ENCODE measurements around the gene THAP11. TPM values are rescaled to one million over a fixed set of nuclear protein-coding genes. Genes with fewer than 3 reads are reported as not detected.

Gene THAP11
- total and polyA plus RNA-seq, 4 donors: 18.0 to 24.7 (median 20.0) TPM

DNA sequence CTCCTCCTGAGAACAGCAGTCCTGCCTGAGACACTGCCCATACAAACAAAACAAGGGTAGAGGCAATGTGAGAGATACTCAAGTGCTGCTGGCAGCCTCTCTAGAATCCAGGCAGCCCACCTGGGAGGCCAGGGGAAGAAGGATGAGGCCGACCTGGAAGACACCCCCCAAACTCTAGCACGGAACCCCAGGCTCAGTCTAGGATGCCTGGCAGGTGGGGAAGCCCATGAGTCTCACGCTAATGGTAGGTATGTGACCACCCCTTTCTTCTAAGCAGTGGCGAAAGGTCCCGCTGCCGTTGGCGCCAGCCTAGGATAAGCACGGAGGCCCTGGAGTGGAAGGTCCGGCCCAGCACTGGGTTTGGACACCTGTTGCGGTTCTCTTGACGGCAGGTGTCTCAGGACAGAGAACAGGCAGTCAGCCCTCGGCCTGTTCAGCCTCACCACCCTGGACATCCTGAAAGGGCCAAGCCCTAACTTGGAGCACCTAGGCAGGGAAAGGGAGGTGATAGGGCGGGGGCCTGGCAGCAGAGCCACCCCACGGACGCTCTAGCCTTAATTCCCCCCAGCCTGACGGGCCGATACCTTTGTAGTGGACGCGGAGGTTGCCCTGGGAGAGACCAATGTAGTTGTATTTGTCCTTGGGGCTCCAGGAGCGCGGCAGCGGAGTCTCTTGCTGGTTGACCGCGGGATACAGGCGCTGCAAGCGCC lies 36.2 kb upstream of the THAP11 start:
- DNase-seq (peak in 1 of 2 donors; percentile 50), ATAC-seq (ENCODE audit: low FRiP score) (peak; percentile 1)
- Histone ChIP-seq H3K27ac (ENCODE audit: low read depth in 1 of 2, low read length in 2 of 2) (no peak overlapping the region), H3K27me3 (ENCODE audit: control insufficient read depth in 1 of 2, insufficient read depth in 2 of 2, low read length in 1 of 2) (no peaks in the 10 kb centered on the region), H3K4me1 (ENCODE audit: control insufficient read depth in 1 of 2, insufficient read depth in 2 of 2, low read length in 2 of 2) (no peaks in the 10 kb centered on the region), H3K36me3 (ENCODE audit: control insufficient read depth in 1 of 2, insufficient read depth in 2 of 2, low read length in 1 of 2) (no peaks in the 10 kb centered on the region), H3K9me3 (ENCODE audit: control insufficient read depth, low read length) (no peaks in the 10 kb centered on the region), H3K4me3 (ENCODE audit: low read length in 2 of 2) (peak overlapping the region; percentile 13 to 87)
- intact Hi-C loops (cut with DNase I): loop anchor here in 1 of 2 donors (5.0 kb wide), 1 partner anchor 36 kb away; the partner anchor contains the start of gene THAP11
- WGBS, 2 donors: 0 to 2% methylated on average over 26 of the region's 26 CpGs

DNA sequence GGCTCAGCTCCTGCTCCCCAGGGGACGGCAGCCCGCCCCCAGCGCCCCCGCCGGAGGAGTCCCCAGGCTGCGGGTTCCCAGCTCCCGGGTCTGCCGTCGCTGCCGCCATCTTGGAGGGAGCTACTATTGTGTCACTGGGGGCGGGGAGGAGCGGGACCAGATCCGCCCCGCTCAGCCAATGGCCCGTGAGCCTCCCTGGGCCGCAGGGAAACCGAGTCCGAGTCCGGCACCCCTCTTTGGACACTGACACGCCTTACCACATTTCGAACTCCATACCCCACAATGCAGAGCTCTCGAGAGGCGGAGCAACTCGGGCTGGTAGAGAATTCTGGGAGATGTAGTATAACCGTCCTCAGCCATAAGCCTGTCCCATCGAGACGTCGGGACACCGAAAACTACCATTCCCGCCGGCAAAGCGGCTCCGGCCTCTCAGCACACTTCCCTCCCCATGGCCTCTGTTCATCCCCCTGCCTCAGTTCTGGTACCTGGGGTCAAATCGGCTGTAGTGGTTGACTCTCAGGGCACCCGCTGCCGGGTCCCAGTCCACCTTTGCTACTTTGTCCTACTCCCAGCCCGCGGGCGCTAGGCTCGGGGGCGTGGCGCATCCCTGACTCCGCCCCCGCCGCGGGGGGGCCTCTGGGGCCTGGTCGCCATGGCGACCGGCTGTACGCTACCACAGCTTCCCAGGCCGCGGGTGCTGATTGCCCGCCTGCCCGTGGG lies 35.5 kb upstream of the THAP11 start, which contains the start of the genes RANBP10 and TSNAXIP1:
Gene RANBP10, minus strand, starts transcription at position 133 of the 720 bp plus-strand sequence. Its CDS starts 24 bp downstream, at position 109.
Gene TSNAXIP1, plus strand, starts transcription at position 462 of the 720 bp plus-strand sequence. CDS start 261 bp downstream, outside the sequence.
- intact Hi-C loops (cut with DNase I): loop anchor here in 1 of 2 donors (5.0 kb wide), 1 partner anchor 36 kb away; the partner anchor contains the start of gene THAP11
- no peaks in the 10 kb centered on the region for H3K4me1 ChIP-seq (ENCODE audit: control insufficient read depth in 1 of 2, insufficient read depth in 2 of 2, low read length in 2 of 2)
- H3K36me3 ChIP-seq (ENCODE audit: control insufficient read depth in 1 of 2, insufficient read depth in 2 of 2, low read length in 1 of 2): no peaks in the 10 kb centered on the region
- 0 to 1% methylated on average over 49 to 54 of the region's 54 CpGs for WGBS, 2 donors
- peak within 1 kb of the TSS; percentile 49 to 87 for H3K4me3 ChIP-seq (ENCODE audit: low read length in 2 of 2)
- ATAC-seq (ENCODE audit: low FRiP score) (peak; percentile 98), DNase-seq (peak; percentile 98 to 99)
- no peaks in the 10 kb centered on the region for H3K27me3 ChIP-seq (ENCODE audit: control insufficient read depth in 1 of 2, insufficient read depth in 2 of 2, low read length in 1 of 2)
- no peaks in the 10 kb centered on the region for H3K9me3 ChIP-seq (ENCODE audit: control insufficient read depth, low read length)
- peak within 1 kb of the TSS in 1 of 2 donors; percentile 21 for H3K27ac ChIP-seq (ENCODE audit: low read depth in 1 of 2, low read length in 2 of 2)

DNA sequence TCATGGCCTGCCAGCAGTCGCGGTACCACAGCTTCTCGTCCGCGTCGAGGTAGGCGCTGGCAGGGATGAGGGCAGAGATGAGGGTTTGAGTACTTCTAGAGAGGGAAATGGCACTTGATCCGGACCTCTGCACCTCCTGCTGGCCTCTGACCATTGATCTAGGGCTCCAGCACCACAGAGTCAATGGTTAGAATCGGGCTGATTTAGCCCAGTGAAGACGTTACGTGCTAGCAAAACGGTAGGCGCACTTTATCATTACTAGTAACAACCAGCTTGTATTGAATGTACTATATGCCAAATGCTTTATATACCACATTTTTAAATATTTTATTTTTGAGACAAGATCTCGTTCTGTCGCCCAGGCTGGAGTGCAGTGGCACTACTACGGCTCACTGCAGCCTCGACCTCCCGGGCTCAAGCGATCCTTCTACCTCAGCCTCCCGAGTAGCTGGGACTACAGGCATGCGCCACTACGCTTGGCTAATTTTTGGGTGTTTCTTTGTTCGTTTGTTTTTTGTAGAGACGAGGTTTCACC lies 34.9 kb upstream of the THAP11 start:
- Histone ChIP-seq H3K27ac (ENCODE audit: low read depth in 1 of 2, low read length in 2 of 2) (peak overlapping the region in 1 of 2 donors; percentile 20), H3K36me3 (ENCODE audit: control insufficient read depth in 1 of 2, insufficient read depth in 2 of 2, low read length in 1 of 2) (no peaks in the 10 kb centered on the region), H3K9me3 (ENCODE audit: control insufficient read depth, low read length) (no peaks in the 10 kb centered on the region), H3K27me3 (ENCODE audit: control insufficient read depth in 1 of 2, insufficient read depth in 2 of 2, low read length in 1 of 2) (no peaks in the 10 kb centered on the region), H3K4me3 (ENCODE audit: low read length in 2 of 2) (peak overlapping the region in 1 of 2 donors; percentile 50), H3K4me1 (ENCODE audit: control insufficient read depth in 1 of 2, insufficient read depth in 2 of 2, low read length in 2 of 2) (no peaks in the 10 kb centered on the region)
- WGBS, 2 donors: 24% methylated on average over 24 of the region's 24 CpGs
- intact Hi-C loops (cut with DNase I): loop anchor here in 1 of 2 donors (5.0 kb wide), 1 partner anchor 35 kb away; the partner anchor contains the start of gene THAP11
- DNase-seq: no peak
- ATAC-seq (ENCODE audit: low FRiP score): no peak

DNA sequence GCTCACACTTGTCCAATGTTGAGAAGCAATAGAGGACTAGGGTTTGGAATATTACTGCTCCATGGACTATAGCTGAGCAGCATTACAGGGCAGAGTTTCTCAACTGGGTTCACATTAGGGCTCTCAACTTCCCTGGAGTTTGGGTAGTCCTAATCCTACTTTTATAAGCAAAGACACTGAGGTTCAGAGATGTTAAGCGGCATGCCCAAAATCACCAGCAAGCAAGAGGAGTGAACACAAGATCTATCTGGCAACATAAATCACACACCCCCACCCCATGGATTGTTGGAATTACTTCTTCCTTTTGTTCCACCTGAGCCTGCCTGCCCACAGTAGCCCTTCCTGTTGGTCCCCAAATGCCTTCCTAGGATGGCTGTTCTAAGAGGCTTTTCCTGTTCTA lies 30.2 kb upstream of the THAP11 start:
- no peaks in the 10 kb centered on the region for H3K9me3 ChIP-seq (ENCODE audit: control insufficient read depth, low read length)
- intact Hi-C loops (cut with DNase I): no loop called here
- no peak for ATAC-seq (ENCODE audit: low FRiP score)
- H3K27me3 ChIP-seq (ENCODE audit: control insufficient read depth in 1 of 2, insufficient read depth in 2 of 2, low read length in 1 of 2): no peaks in the 10 kb centered on the region
- WGBS, 2 donors: 97 to 100% methylated on average over 1 of the region's 1 CpG
- H3K4me3 ChIP-seq (ENCODE audit: low read length in 2 of 2): no peak overlapping the region
- DNase-seq: no peak
- H3K36me3 ChIP-seq (ENCODE audit: control insufficient read depth in 1 of 2, insufficient read depth in 2 of 2, low read length in 1 of 2): no peaks in the 10 kb centered on the region
- H3K27ac ChIP-seq (ENCODE audit: low read depth in 1 of 2, low read length in 2 of 2): no peak overlapping the region
- H3K4me1 ChIP-seq (ENCODE audit: control insufficient read depth in 1 of 2, insufficient read depth in 2 of 2, low read length in 2 of 2): no peaks in the 10 kb centered on the region

DNA sequence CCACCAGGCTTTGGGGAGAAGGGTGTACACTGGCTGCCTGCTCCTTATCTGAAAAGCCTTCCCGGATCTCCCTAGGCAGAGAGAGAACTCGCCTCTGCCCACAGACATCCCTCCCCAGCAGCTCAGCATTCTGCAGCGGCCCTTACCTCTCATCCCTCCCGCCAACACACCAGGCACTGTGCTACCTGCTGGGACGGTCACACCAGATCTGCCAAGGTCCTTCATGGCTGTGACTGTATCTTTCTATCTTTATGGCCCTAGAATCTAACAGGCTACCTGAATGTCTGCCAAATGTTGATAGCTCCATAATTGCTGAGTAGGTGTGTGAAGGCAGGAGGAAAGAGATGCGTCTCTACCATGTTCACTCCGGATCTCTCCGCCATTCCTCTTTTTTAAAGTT lies 27.6 kb upstream of the THAP11 start:
- Histone ChIP-seq H3K9me3 (ENCODE audit: control insufficient read depth, low read length) (no peaks in the 10 kb centered on the region), H3K27me3 (ENCODE audit: control insufficient read depth in 1 of 2, insufficient read depth in 2 of 2, low read length in 1 of 2) (no peaks in the 10 kb centered on the region), H3K4me3 (ENCODE audit: low read length in 2 of 2) (no peak overlapping the region), H3K36me3 (ENCODE audit: control insufficient read depth in 1 of 2, insufficient read depth in 2 of 2, low read length in 1 of 2) (no peaks in the 10 kb centered on the region), H3K27ac (ENCODE audit: low read depth in 1 of 2, low read length in 2 of 2) (no peak overlapping the region), H3K4me1 (ENCODE audit: control insufficient read depth in 1 of 2, insufficient read depth in 2 of 2, low read length in 2 of 2) (no peaks in the 10 kb centered on the region)
- ATAC-seq (ENCODE audit: low FRiP score): no peak
- intact Hi-C loops (cut with DNase I): loop anchor here in 1 of 2 donors (2.0 kb wide), 1 partner anchor 114 kb away; no protein-coding TSS in a partner anchor
- DNase-seq: no peak
- 84 to 88% methylated on average over 8 of the region's 8 CpGs for WGBS, 2 donors

DNA sequence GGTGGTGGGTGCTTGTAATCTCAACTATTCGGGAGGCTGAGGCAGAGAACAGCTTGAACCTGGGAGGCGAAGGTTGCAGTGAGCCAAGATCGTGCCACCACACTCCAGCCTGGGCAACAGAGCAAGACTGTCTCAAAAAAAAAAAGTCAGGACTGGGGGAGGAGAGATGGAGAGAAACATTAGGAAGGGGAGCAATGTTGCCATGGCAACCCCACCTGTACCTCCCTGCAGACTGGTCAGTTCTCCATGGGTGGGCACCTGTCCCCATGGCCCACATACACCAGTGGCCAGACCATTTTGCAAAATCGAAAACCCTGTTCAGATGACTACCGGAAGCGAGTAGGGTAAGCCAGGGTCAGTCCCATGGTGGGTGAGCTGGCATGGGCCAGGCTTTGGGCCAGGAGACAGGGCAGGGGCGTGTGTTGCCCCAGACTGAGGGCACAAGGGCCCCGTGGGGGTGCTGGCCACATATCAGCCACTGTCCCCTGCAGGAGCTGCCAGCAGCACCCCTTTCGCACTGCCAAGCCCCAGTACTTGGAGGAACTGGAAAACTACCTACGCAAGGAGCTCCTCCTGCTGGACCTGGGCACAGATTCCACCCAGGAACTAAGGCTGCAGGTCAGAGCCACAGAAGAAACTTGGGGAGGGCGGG lies 21.4 kb upstream of the THAP11 start:
- Histone ChIP-seq H3K4me1 (ENCODE audit: control insufficient read depth in 1 of 2, insufficient read depth in 2 of 2, low read length in 2 of 2) (no peaks in the 10 kb centered on the region), H3K27me3 (ENCODE audit: control insufficient read depth in 1 of 2, insufficient read depth in 2 of 2, low read length in 1 of 2) (no peaks in the 10 kb centered on the region), H3K27ac (ENCODE audit: low read depth in 1 of 2, low read length in 2 of 2) (no peak overlapping the region), H3K4me3 (ENCODE audit: low read length in 2 of 2) (no peak overlapping the region), H3K9me3 (ENCODE audit: control insufficient read depth, low read length) (no peaks in the 10 kb centered on the region), H3K36me3 (ENCODE audit: control insufficient read depth in 1 of 2, insufficient read depth in 2 of 2, low read length in 1 of 2) (no peaks in the 10 kb centered on the region)
- ATAC-seq (ENCODE audit: low FRiP score): no peak
- intact Hi-C loops (cut with DNase I): no loop called here
- DNase-seq: no peak
- WGBS, 2 donors: 89 to 91% methylated on average over 11 of the region's 11 CpGs

DNA sequence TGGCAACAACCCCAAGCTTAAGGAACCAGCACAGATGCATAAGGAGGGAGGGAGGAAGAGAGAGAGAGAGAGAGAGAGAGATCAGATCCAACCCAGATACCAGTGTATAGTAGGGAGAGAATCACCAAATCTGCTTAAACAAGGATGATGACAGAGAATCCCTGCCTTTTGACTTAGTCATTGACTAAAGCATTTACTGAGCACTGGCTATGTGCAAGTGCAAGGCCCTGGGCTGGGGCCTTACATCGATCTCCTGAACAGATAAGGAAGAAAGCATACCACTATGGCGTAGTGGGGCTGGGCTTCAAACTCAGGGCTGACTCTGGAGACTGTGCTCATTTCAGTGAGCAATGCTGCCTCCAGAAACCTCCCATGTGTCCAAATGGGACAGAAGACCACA lies 19.6 kb upstream of the THAP11 start:
- no peak overlapping the region for H3K27ac ChIP-seq (ENCODE audit: low read depth in 1 of 2, low read length in 2 of 2)
- intact Hi-C loops (cut with DNase I): no loop called here
- H3K36me3 ChIP-seq (ENCODE audit: control insufficient read depth in 1 of 2, insufficient read depth in 2 of 2, low read length in 1 of 2): no peaks in the 10 kb centered on the region
- H3K4me1 ChIP-seq (ENCODE audit: control insufficient read depth in 1 of 2, insufficient read depth in 2 of 2, low read length in 2 of 2): no peaks in the 10 kb centered on the region
- no peak for ATAC-seq (ENCODE audit: low FRiP score)
- no peaks in the 10 kb centered on the region for H3K9me3 ChIP-seq (ENCODE audit: control insufficient read depth, low read length)
- no peak for DNase-seq
- no peaks in the 10 kb centered on the region for H3K27me3 ChIP-seq (ENCODE audit: control insufficient read depth in 1 of 2, insufficient read depth in 2 of 2, low read length in 1 of 2)
- no peak overlapping the region for H3K4me3 ChIP-seq (ENCODE audit: low read length in 2 of 2)
- 91 to 93% methylated on average over 2 of the region's 2 CpGs for WGBS, 2 donors

DNA sequence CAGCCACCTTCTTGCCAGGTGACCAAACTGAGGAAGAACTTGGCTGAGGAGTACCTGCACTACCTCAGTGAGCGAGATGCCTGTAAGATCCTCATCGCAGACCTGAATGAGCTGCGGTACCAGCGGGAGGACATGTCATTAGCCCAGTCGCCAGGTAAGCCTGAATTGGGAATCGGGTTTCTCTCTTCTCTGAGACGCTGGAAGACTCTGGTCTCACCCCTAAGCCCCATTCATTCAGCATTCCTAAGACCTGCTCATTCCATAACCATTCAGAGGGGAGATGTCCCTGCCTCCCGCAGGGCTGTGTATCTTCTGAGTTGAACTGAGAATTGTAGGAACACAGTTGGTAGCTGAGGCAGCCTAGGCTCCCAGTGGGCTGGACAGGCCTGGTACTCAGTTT lies 17.0 kb upstream of the THAP11 start:
- DNase-seq: no peak
- H3K27ac ChIP-seq (ENCODE audit: low read depth in 1 of 2, low read length in 2 of 2): no peak overlapping the region
- no peak overlapping the region for H3K4me3 ChIP-seq (ENCODE audit: low read length in 2 of 2)
- ATAC-seq (ENCODE audit: low FRiP score): no peak
- H3K4me1 ChIP-seq (ENCODE audit: control insufficient read depth in 1 of 2, insufficient read depth in 2 of 2, low read length in 2 of 2): no peaks in the 10 kb centered on the region
- H3K9me3 ChIP-seq (ENCODE audit: control insufficient read depth, low read length): no peaks in the 10 kb centered on the region
- intact Hi-C loops (cut with DNase I): no loop called here
- peaks cover 0 to 3% of the 10 kb centered on the region in 2 donors for H3K36me3 ChIP-seq (ENCODE audit: control insufficient read depth in 1 of 2, insufficient read depth in 2 of 2, low read length in 1 of 2)
- H3K27me3 ChIP-seq (ENCODE audit: control insufficient read depth in 1 of 2, insufficient read depth in 2 of 2, low read length in 1 of 2): no peaks in the 10 kb centered on the region
- 82 to 87% methylated on average over 8 of the region's 8 CpGs for WGBS, 2 donors

Measured in aorta (tissue), 5 donors.